DOHH2 (cell line): ENCODE data around the gene FAM53A.
"Not testable (repeated sequence)": the region's sequence is repeated elsewhere in the genome, so short reads cannot be mapped to it uniquely, and the experiment has no call there.

Source experiments
- H3F3A ChIP-seq: fragments of 200-600 bp; sonication (generic), shearing (Covaris generic); 2 replicates; pipeline ENCODE4 v1.6.0; 2016; ENCODE audit warnings: antibody characterized with exemption, mild to moderate bottlenecking; ENCODE audit not compliant: control insufficient read depth, insufficient read depth
- H3K27ac ChIP-seq: fragments of 200-600 bp; sonication (generic); 2 replicates; pipeline ENCODE4 v1.5.1; 2014; ENCODE audit warnings: low read depth, mild to moderate bottlenecking, low read length, moderate library complexity
- H3K27me3 ChIP-seq: fragments of 200-600 bp; sonication (generic); 2 replicates; pipeline ENCODE4 v1.6.1; 2014; ENCODE audit warnings: mild to moderate bottlenecking, low read length, mixed read lengths; ENCODE audit not compliant: control insufficient read depth
- H3K36me3 ChIP-seq: fragments of 200-600 bp; sonication (generic); 2 replicates; pipeline ENCODE4 v1.6.1; 2014; ENCODE audit warnings: mild to moderate bottlenecking, low read length, moderate library complexity, mixed read lengths; ENCODE audit not compliant: control insufficient read depth
- H3K4me1 ChIP-seq: fragments of 200-600 bp; sonication (generic); 2 replicates; pipeline ENCODE4 v1.6.1; 2014; ENCODE audit warnings: mild to moderate bottlenecking, low read length, mixed read lengths; ENCODE audit not compliant: control insufficient read depth
- H3K4me2 ChIP-seq: fragments of 200-600 bp; sonication (generic); 2 replicates; pipeline ENCODE4 v1.6.0; 2014; ENCODE audit warnings: mild to moderate bottlenecking, low read length, moderate library complexity
- H3K4me3 ChIP-seq: fragments of 200-600 bp; sonication (generic); 2 replicates; pipeline ENCODE4 v1.5.1; 2014; ENCODE audit warnings: mild to moderate bottlenecking, low read length, mixed read lengths
- H3K79me2 ChIP-seq: fragments of 200-600 bp; sonication (generic); 2 replicates; pipeline ENCODE4 v1.6.1; 2014; ENCODE audit warnings: mild to moderate bottlenecking, low read length, mixed read lengths; ENCODE audit not compliant: control insufficient read depth
- H3K9me2 ChIP-seq: fragments of 200-600 bp; sonication (generic); replicated peaks from 2 replicates; pipeline ENCODE4 v1.6.1; 2014; ENCODE audit warnings: mild to moderate bottlenecking, low read length, mixed read lengths; ENCODE audit not compliant: control insufficient read depth
- H3K9me3 ChIP-seq: fragments of 200-600 bp; sonication (generic); 2 replicates; pipeline ENCODE4 v1.6.1; 2014; ENCODE audit warnings: antibody characterized with exemption, low read length, mixed read lengths; ENCODE audit not compliant: control insufficient read depth, insufficient read depth
- H4K20me1 ChIP-seq: fragments of 200-600 bp; sonication (generic); 2 replicates; pipeline ENCODE4 v1.6.0; 2014; ENCODE audit warnings: low read depth, mild to moderate bottlenecking, antibody characterized with exemption, low read length, moderate library complexity; ENCODE audit not compliant: control insufficient read depth, insufficient read depth
- CTCF ChIP-seq: fragments of 200-600 bp; sonication (generic); IDR thresholded peaks from one replicate; pipeline ENCODE4 v1.5.1; 2014; ENCODE audit warnings: antibody characterized with exemption, mild to moderate bottlenecking, low read depth, low read length; ENCODE audit not compliant: poor library complexity, severe bottlenecking
- EZH2phosphoT487 ChIP-seq: fragments of 200-600 bp; sonication (generic); IDR thresholded peaks from 2 replicates; pipeline ENCODE4 v1.6.1; 2017; ENCODE audit warnings: borderline replicate concordance, mild to moderate bottlenecking, antibody characterized with exemption, low read length, moderate library complexity, mixed read lengths

The FAM53A gene

GRCh38 chr4:1708581-1708980 lies 24.5 kb upstream of the FAM53A start:
- Histone ChIP-seq H3K79me2 (peaks cover 92% of the 10 kb centered on the region), H3K4me3 (peak overlapping the region; percentile 92), H3K9me3 (no peaks in the 10 kb centered on the region), H4K20me1 (peaks cover 64% of the 10 kb centered on the region), H3K27ac (0 out of 2 replicates have a peak overlapping the region, but pooled peaks have one; percentile 96), H3K27me3 (no peaks in the 10 kb centered on the region), H3K4me1 (peaks cover 46% of the 10 kb centered on the region), H3K36me3 (peaks cover 86% of the 10 kb centered on the region), H3K4me2 (peak overlapping the region; percentile 95), H3F3A (peaks cover 21% of the 10 kb centered on the region), H3K9me2 (no peaks in the 10 kb centered on the region)
- no peak for TF ChIP-seq CTCF
- TF ChIP-seq EZH2phosphoT487, result no peak

- H3K79me2 ChIP-seq, result peaks cover 98% of the 10 kb centered on the region
Observed at GRCh38 chr4:1706358-1706757, 22.2 kb upstream of the FAM53A start.

GRCh38 chr4:1705732-1706131 lies 21.6 kb upstream of the FAM53A start:
- Histone ChIP-seq H3K4me3 (no peak overlapping the region), H4K20me1 (peaks cover 71% of the 10 kb centered on the region), H3K36me3 (peaks cover 93% of the 10 kb centered on the region), H3K4me2 (no peak overlapping the region), H3K9me3 (no peaks in the 10 kb centered on the region), H3F3A (peaks cover 19% of the 10 kb centered on the region), H3K79me2 (peaks cover 98% of the 10 kb centered on the region), H3K27me3 (no peaks in the 10 kb centered on the region), H3K9me2 (no peaks in the 10 kb centered on the region), H3K27ac (no peak overlapping the region), H3K4me1 (peaks cover 46% of the 10 kb centered on the region)
- TF ChIP-seq CTCF, result no peak
- no peak for TF ChIP-seq EZH2phosphoT487

More at GRCh38 chr4:1706358-1706757, 22.2 kb upstream of the FAM53A start:
- H3K27ac ChIP-seq, result no peak overlapping the region
- H3K9me3 ChIP-seq, result no peaks in the 10 kb centered on the region
- TF ChIP-seq EZH2phosphoT487 (no peak), CTCF (no peak)
- H3F3A ChIP-seq, result peaks cover 19% of the 10 kb centered on the region
- H3K4me3 ChIP-seq, result no peak overlapping the region
- H3K4me1 ChIP-seq, result peaks cover 46% of the 10 kb centered on the region
- H3K4me2 ChIP-seq, result no peak overlapping the region
- peaks cover 93% of the 10 kb centered on the region for H3K36me3 ChIP-seq
- no peaks in the 10 kb centered on the region for H3K9me2 ChIP-seq
- no peaks in the 10 kb centered on the region for H3K27me3 ChIP-seq
- peaks cover 74% of the 10 kb centered on the region for H4K20me1 ChIP-seq

- H3K9me3 ChIP-seq, result no peaks in the 10 kb centered on the region
- TF ChIP-seq EZH2phosphoT487 (no peak), CTCF (no peak)
- H3K4me2 ChIP-seq, result no peak overlapping the region
- H3K36me3 ChIP-seq, result peaks cover 93% of the 10 kb centered on the region
- no peaks in the 10 kb centered on the region for H3K9me2 ChIP-seq
- peaks cover 64% of the 10 kb centered on the region for H4K20me1 ChIP-seq
- H3K27me3 ChIP-seq, result no peaks in the 10 kb centered on the region
- H3K79me2 ChIP-seq, result peaks cover 96% of the 10 kb centered on the region
- no peak overlapping the region for H3K27ac ChIP-seq
- peaks cover 30% of the 10 kb centered on the region for H3F3A ChIP-seq
- peaks cover 28% of the 10 kb centered on the region for H3K4me1 ChIP-seq
- no peak overlapping the region for H3K4me3 ChIP-seq
Observed at GRCh38 chr4:1703867-1704266, 19.8 kb upstream of the FAM53A start.

GRCh38 chr4:1701671-1702070 lies 17.6 kb upstream of the FAM53A start:
- not testable (repeated sequence) for H3K27ac ChIP-seq, H3K4me2 ChIP-seq, H3K9me2 ChIP-seq, H3K27me3 ChIP-seq, H3K4me3 ChIP-seq, H3K9me3 ChIP-seq
- Histone ChIP-seq H3K4me1 (peaks cover 14% of the 10 kb centered on the region), H3K36me3 (peaks cover 95% of the 10 kb centered on the region), H3F3A (peaks cover 36% of the 10 kb centered on the region), H3K79me2 (peaks cover 83% of the 10 kb centered on the region), H4K20me1 (peaks cover 50% of the 10 kb centered on the region)
